K562 (cell line): Measurements from ENCODE around the gene MGST2. TPM values are rescaled to one million over a fixed set of nuclear protein-coding genes. Genes with fewer than 3 reads are reported as not detected.

Source experiments
- ARHGAP35 ChIP-seq: fragments of 450-650 bp; IDR thresholded peaks from 2 replicates; pipeline ENCODE4 v1.6.1; 2018; ENCODE audit not compliant: partially characterized antibody
- CCNT2 ChIP-seq: IDR thresholded peaks from 2 replicates; pipeline ENCODE4 v1.6.1; 2011; ENCODE audit warnings: borderline replicate concordance, low read depth, mild to moderate bottlenecking, moderate library complexity, mixed read lengths, low read length; ENCODE audit not compliant: insufficient read length; ENCODE audit errors: extremely low read depth
- CXXC5 ChIP-seq: fragments of 250-450 bp; sonication (Bioruptor Pico); IDR thresholded peaks from 2 replicates; pipeline ENCODE4 v1.8.0; 2022; ENCODE audit warnings: inconsistent platforms, mild to moderate bottlenecking, moderate library complexity
- ESRRA ChIP-seq: fragments of 450-650 bp; IDR thresholded peaks from 2 replicates; pipeline ENCODE4 v1.6.1; 2014; ENCODE audit warnings: low read depth, mild to moderate bottlenecking, moderate library complexity, borderline replicate concordance
- KLF16 ChIP-seq: IDR thresholded peaks from 2 replicates; pipeline ENCODE4 v1.6.1; 2016; ENCODE audit warnings: antibody characterized with exemption
- MAZ ChIP-seq, 2 experiments: fragments of 450-650 bp in 1 of 2; sonication (generic) in 1 of 2; formaldehyde crosslinking; IDR thresholded peaks in 1 of 2; conservative IDR thresholded peaks in 1 of 2; 2 replicates each; pipeline versions ENCODE4 v1.4.0 to v1.5.0; 2020; ENCODE audit warnings: mild to moderate bottlenecking in 1 of 2, missing genetic modification reagents in 1 of 2
- PTBP1 ChIP-seq: fragments of 200-400 bp; formaldehyde crosslinking; IDR thresholded peaks from 2 replicates; pipeline ENCODE4 v1.6.1; 2017; ENCODE audit warnings: low read depth, low read length
- SAFB ChIP-seq: fragments of 200-400 bp; formaldehyde crosslinking; IDR thresholded peaks from 2 replicates; pipeline ENCODE4 v1.6.1; 2017; ENCODE audit warnings: low read depth, low read length, borderline replicate concordance
- THAP7 ChIP-seq: fragments of 250-450 bp; sonication (Bioruptor Pico); IDR thresholded peaks from 2 replicates; pipeline ENCODE4 v1.5.0; 2021
- ZNF407 ChIP-seq: fragments of 450-650 bp; IDR thresholded peaks from 2 replicates; pipeline ENCODE4 v1.6.1; 2016; ENCODE audit warnings: low read depth
- ZZZ3 ChIP-seq: fragments of 450-650 bp; IDR thresholded peaks from 2 replicates; pipeline ENCODE4 v1.6.1; 2016; ENCODE audit warnings: antibody characterized with exemption, mild to moderate bottlenecking, moderate library complexity
- polyA plus RNA-seq, 8 experiments: library from polyadenylated mRNA; depleted of rRNA in 4 of 8; stranded (reverse) in 5 of 8; unstranded in 3 of 8; fragments of >200 nt; fragmentation: Nextera tagmentation in 2 of 8; fragmentation: Illumina TruSeq in 1 of 8; extraction: Ambion mirVana in 2 of 8; extraction: Trizol in 1 of 8; gene quantifications; 2 replicates each; pipeline versions ENCODE4 v1.2.1 to v1.2.3, GENCODE V29; 2011 to 2014; ENCODE audit warnings: inconsistent platforms in 1 of 8, missing spikeins in 1 of 8
- total RNA-seq, 7 experiments: library from RNA; depleted of rRNA in 6 of 7; stranded (reverse); fragments of >200 nt in 6 of 7; fragmentation: Illumina TruSeq in 2 of 7; extraction: Trizol in 2 of 7; gene quantifications; 2 replicates each; pipeline versions ENCODE4 v1.2.1 to v1.2.3, GENCODE V29; 2011 to 2021; ENCODE audit warnings: low replicate concordance in 1 of 7
- TF ChIP-seq, protein P1 (sequence below), 3 experiments: IDR thresholded peaks in 2 of 3; conservative IDR thresholded peaks in 1 of 3; 2 replicates each; pipeline ENCODE4 v1.5.1; 2011 to 2012; ENCODE audit warnings: low read length in 3 of 3, mild to moderate bottlenecking in 3 of 3, control low read depth in 2 of 3, improper control_type of control experiment in 1 of 3, inconsistent platforms in 1 of 3, low read depth in 1 of 3, mixed read lengths in 1 of 3, moderate library complexity in 1 of 3; ENCODE audit not compliant: insufficient read depth in 2 of 3
- TF ChIP-seq, protein P2 (sequence below), 2 experiments: IDR thresholded peaks; 2 replicates each; pipeline ENCODE4 v1.6.1; 2012; ENCODE audit warnings: improper control_type of control experiment in 2 of 2, low read depth in 2 of 2, low read length in 2 of 2, borderline replicate concordance in 1 of 2

Gene MGST2
- total and polyA plus RNA-seq, 9 of the 15 experiments (the other 6 are each of a cell fraction or from before 2014, with no cell fraction given) = 38.7 to 115 (median 84.6) TPM

DNA sequence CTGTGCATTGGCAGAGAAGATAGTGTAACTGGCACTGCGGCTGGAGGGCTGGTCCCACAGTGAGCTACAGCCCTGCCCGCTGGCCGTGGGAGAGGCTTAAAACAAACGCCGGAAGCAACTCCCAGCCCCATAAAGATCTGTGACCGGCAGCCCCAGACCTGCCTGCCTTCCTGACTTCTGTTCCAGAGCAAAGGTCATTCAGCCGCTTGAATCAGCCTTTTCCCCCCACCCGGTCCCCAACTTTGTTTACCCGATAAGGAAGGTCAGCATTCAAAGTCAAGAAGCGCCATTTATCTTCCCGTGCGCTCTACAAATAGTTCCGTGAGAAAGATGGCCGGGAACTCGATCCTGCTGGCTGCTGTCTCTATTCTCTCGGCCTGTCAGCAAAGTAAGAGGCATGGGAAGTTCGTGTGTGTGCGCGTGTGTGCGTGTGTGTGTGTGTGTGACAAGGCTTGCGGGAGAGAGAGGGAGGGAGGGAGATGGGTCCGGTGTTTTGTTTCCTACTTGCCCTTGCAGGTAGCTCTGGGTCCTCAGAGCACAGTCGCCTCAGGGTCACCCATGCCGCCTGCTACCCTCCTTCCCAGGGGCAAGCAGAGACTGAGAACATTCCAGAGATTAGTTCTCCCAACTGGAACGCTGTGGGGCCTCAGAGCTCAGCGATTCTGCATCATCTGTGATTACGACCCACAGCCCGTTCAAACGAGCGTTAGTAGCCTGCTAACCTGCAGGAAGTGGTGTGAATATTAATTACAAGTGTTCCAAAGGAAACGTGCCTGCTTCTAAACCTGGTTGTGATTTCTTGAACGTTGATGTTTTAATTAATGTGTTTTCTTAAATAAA, at the start of gene MGST2 (continued):
- TF ChIP-seq, protein P1, sequence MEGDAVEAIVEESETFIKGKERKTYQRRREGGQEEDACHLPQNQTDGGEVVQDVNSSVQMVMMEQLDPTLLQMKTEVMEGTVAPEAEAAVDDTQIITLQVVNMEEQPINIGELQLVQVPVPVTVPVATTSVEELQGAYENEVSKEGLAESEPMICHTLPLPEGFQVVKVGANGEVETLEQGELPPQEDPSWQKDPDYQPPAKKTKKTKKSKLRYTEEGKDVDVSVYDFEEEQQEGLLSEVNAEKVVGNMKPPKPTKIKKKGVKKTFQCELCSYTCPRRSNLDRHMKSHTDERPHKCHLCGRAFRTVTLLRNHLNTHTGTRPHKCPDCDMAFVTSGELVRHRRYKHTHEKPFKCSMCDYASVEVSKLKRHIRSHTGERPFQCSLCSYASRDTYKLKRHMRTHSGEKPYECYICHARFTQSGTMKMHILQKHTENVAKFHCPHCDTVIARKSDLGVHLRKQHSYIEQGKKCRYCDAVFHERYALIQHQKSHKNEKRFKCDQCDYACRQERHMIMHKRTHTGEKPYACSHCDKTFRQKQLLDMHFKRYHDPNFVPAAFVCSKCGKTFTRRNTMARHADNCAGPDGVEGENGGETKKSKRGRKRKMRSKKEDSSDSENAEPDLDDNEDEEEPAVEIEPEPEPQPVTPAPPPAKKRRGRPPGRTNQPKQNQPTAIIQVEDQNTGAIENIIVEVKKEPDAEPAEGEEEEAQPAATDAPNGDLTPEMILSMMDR (IDR thresholded peaks at IDR 0.05 in 2 of 3, conservative IDR thresholded peaks at IDR 0.05 in 1 of 3; ENCODE audit: insufficient read depth in 2 of 3, low read depth in 1 of 3, low read length in 3 of 3) = no peak
- TF ChIP-seq ARHGAP35 (no peak), KLF16 (no peak), THAP7 (CRISPR knock-in tag) (no peak), ZNF407 (no peak), ESRRA (peak; percentile 91), ZZZ3 (no peak), CXXC5 (peak; percentile 54), MAZ (CRISPR knock-in tag; conservative IDR thresholded peaks at IDR 0.05 in 1 of 2, IDR thresholded peaks at IDR 0.05 in 1 of 2) (0 out of 4 replicates have a peak, but pooled peaks of 1 of the 2 experiments have one; percentile 45), CCNT2 (peak; percentile 16), PTBP1 (no peak), SAFB (no peak)
- TF ChIP-seq, protein P2, sequence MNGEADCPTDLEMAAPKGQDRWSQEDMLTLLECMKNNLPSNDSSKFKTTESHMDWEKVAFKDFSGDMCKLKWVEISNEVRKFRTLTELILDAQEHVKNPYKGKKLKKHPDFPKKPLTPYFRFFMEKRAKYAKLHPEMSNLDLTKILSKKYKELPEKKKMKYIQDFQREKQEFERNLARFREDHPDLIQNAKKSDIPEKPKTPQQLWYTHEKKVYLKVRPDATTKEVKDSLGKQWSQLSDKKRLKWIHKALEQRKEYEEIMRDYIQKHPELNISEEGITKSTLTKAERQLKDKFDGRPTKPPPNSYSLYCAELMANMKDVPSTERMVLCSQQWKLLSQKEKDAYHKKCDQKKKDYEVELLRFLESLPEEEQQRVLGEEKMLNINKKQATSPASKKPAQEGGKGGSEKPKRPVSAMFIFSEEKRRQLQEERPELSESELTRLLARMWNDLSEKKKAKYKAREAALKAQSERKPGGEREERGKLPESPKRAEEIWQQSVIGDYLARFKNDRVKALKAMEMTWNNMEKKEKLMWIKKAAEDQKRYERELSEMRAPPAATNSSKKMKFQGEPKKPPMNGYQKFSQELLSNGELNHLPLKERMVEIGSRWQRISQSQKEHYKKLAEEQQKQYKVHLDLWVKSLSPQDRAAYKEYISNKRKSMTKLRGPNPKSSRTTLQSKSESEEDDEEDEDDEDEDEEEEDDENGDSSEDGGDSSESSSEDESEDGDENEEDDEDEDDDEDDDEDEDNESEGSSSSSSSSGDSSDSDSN (IDR thresholded peaks at IDR 0.05; ENCODE audit: borderline replicate concordance in 1 of 2, low read depth in 2 of 2, low read length in 2 of 2) = peak in 1 of 2 experiments; percentile 79; a peak in 2 of 4 replicates
